Ramos (cell line): ENCODE results near the gene ELF5.

Experiments used
- in situ Hi-C: fragments of 300-500 bp; cut with MboI; formaldehyde crosslinking; loops from one replicate; pipeline ENCODE4 v1.14.3; 2022; ENCODE audit warnings: low sequenced_read_pairs; ENCODE audit not compliant: unreplicated experiment

The ELF5 gene

GRCh38 chr11:34523053-34523452, 9.5 kb upstream of the ELF5 start:
- in situ Hi-C loops = no loop called here

GRCh38 chr11:34522188-34522587, 8.6 kb upstream of the ELF5 start:
- in situ Hi-C loops = no loop called here

- in situ Hi-C loops = no loop called here
Measured at GRCh38 chr11:34521265-34521664, 7.7 kb upstream of the ELF5 start.

GRCh38 chr11:34519595-34520235, 6.1 kb upstream of the ELF5 start:
- in situ Hi-C loops = no loop called here

- in situ Hi-C loops = no loop called here
Measured at GRCh38 chr11:34516247-34517040, 2.9 kb upstream of the ELF5 start.

- in situ Hi-C loops = no loop called here
Measured at GRCh38 chr11:34514597-34514996, 1.0 kb upstream of the ELF5 start.

- in situ Hi-C loops = no loop called here
Measured at GRCh38 chr11:34512840-34513681, 533 bp downstream of the ELF5 start.

GRCh38 chr11:34510673-34511072, 2.9 kb downstream of the ELF5 start:
- in situ Hi-C loops = no loop called here

- in situ Hi-C loops = no loop called here
Measured at GRCh38 chr11:34510218-34510617, 3.4 kb downstream of the ELF5 start.

- in situ Hi-C loops = no loop called here
Measured at GRCh38 chr11:34509336-34509876, 4.2 kb downstream of the ELF5 start.

- in situ Hi-C loops = no loop called here
Measured at GRCh38 chr11:34508524-34508923, 5.1 kb downstream of the ELF5 start.

GRCh38 chr11:34507610-34508009, 6.0 kb downstream of the ELF5 start:
- in situ Hi-C loops = no loop called here

GRCh38 chr11:34507156-34507555, 6.4 kb downstream of the ELF5 start:
- in situ Hi-C loops = no loop called here

- in situ Hi-C loops = no loop called here
Measured at GRCh38 chr11:34505874-34506273, 7.7 kb downstream of the ELF5 start.

- in situ Hi-C loops = no loop called here
Measured at GRCh38 chr11:34502949-34503348, 10.6 kb downstream of the ELF5 start.

GRCh38 chr11:34501949-34502348, 11.6 kb downstream of the ELF5 start:
- in situ Hi-C loops = no loop called here

- in situ Hi-C loops = no loop called here
Measured at GRCh38 chr11:34501500-34501899, 12.1 kb downstream of the ELF5 start.

GRCh38 chr11:34499719-34500500, 13.7 kb downstream of the ELF5 start:
- in situ Hi-C loops = loop anchor here (25.0 kb wide), 1 partner anchor 338 kb away; no protein-coding TSS in a partner anchor

- in situ Hi-C loops = loop anchor here (25.0 kb wide), 1 partner anchor 334 kb away; no protein-coding TSS in a partner anchor
Measured at GRCh38 chr11:34495724-34496377, 17.7 kb downstream of the ELF5 start.
